NCI-H1417 treated with DMSO at 0.1 percent for 48 hours (cell line): Measurements from ENCODE around the gene LMTK3.
A peak's percentile ranks its signal among the peaks of the same experiment; 100 is the strongest.

ENCODE experiments used
- DNase-seq: peaks from one replicate; lab custom pipeline; 2025; lab: John Stamatoyannopoulos, UW

The LMTK3 gene

DNA sequence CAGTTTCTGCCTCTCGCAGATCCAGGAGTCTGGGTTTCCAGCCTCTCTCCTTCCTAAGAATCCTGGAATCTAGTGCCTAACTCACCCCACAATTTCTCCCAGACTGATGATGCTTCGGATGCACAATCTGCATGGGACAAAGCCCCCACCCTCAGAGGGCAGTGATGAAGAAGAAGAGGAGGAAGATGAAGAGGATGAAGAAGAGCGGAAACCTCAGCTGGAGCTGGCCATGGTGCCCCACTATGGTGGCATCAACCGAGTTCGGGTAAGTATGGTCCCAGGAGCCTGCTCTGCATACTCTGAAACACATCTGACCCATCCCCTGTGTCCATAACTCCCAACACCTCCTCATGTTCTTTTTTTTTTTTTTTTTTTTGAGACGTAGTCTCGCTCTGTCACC lies 65.1 kb downstream of the LMTK3 start:
- no peak for DNase-seq

DNA sequence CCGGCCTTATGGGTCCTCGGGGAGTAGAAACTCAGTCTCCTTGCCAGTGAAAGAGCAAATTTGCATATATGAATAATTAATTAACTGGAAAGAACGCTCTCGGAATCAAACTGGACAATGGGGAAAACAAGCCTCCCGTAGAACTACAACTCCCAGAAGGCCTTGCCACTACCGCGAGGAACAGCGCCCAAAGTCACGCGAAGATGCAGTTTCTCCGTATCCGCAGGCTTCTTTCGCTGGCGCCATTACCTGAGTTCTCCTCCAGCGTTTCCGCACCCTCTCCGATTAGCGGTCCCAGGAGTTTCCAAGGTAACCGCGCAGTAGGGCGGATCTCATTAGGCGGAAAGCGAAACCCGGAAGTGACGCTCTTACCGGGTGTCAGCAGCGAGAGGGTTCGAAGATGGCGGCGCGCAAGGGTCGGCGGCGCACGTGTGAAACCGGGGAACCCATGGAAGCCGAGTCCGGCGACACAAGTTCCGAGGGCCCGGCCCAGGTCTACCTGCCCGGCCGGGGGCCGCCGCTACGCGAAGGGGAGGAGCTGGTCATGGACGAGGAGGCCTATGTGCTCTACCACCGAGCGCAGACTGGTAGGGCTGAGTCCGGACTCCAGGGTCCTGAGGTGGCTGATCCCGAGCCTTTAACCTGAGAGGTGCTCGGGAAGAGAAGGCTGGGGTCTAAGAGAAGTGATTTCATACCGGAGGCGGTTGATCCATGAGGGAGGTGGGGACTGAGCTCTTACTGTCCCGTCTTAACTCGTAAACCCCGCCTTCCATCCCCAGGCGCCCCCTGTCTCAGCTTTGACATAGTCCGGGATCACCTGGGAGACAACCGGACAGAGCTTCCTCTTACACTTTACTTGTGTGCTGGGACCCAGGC lies 65.8 kb downstream of the LMTK3 start, which contains the start of gene GRWD1:
Gene GRWD1, plus strand, starts transcription at position 378 of the 876 bp plus-strand sequence. Its CDS starts 23 bp downstream, at position 401.
- peak; percentile 91 for DNase-seq

DNA sequence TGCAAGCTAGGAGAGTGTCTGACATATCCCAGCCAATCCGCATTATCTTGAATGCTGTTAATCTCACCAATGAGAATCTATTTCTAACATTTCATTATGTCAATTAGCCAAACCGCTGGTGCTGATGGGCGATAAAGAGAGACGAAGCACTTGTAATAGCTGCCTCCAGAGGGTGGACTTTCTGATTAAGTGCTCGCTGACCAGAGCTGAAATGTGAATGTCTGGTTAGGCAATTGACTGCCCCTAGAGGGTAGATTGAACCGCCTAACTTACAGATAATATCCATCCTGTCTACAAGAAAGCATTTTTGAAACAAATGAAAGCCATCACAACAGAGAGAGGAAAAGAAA lies 66.4 kb downstream of the LMTK3 start:
- peak; percentile 91 for DNase-seq

DNA sequence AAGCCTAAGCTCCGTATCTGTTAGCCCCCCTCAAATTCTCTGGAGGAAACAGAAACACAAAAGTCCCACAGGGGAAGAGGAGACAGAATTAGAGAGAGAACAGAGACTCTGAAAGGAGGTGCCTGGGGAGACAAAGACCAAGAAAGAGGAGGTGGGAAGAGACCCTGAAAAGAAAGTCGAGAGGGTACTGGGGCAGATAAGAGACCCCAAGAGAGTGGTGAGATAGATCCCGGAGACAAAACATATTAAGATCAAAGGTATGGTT lies 66.8 kb downstream of the LMTK3 start:
- no peak for DNase-seq

DNA sequence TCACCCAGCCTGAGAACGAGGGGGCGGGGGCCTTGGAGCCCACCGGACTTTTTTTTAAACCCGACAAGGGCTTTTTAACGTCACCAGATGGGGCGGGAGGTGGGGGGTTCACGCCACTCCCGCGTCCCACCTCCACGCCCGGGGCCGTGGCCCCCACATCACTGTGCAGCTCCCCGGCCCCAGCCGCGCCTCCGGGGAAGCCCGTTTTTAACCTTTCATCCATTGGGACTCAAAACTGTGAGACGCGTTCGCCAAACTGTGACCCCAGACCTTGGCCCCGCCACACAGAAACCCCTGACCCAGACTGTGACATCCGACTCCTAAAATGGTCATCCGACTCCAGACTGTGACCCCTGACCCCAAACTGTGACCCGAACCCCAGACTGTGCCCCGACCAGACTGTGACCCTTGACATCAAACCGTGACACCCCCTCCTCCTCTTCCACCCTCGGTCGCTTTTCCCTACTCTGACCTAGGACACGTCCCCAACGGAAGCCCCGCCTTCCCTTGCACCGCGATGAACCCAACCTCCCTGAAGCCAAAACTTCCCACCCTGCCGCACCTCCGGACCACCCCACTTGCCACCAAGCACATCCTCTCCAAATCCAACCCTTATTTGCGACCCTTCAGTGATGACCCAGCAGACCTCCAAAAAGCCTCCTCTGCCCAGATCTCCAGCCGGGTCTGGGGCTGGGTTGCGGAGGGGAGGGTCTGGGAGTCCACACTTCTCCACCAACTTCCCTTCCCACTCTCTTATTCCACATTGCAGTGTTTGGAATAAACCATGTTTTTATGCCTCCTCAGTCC lies 67.3 kb downstream of the LMTK3 start:
- DNase-seq, result no peak

DNA sequence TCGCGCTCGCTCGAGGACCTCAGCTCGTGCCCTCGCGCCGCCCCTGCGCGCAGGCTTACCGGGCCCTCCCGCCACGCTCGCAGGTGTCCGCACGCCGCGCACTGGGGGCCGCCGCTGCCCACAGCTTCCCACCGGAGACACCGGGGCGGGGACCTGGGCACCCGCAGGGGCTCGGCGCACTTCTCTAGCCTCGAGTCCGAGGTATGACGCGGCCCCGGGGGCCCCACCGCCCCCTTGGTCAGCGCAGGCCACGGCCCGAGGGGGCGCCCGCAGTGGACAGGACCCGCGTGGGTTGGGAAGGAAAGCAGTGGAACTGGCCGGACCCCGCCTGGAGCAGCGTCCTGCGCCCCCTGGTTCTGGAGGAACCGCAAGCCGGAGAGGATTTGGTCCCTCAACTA lies 67.9 kb downstream of the LMTK3 start:
- DNase-seq, result no peak

DNA sequence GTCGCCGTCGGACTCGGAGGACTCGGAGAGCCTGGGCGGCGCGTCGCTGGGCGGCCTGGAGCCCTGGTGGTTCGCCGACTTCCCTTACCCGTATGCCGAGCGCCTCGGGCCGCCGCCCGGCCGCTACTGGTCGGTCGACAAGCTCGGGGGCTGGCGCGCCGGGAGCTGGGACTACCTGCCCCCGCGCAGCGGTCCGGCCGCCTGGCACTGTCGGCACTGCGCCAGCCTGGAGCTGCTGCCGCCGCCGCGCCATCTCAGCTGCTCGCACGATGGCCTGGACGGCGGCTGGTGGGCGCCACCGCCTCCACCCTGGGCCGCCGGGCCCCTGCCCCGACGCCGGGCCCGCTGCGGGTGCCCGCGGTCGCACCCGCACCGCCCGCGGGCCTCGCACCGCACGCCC lies 68.4 kb downstream of the LMTK3 start:
- DNase-seq, result no peak

DNA sequence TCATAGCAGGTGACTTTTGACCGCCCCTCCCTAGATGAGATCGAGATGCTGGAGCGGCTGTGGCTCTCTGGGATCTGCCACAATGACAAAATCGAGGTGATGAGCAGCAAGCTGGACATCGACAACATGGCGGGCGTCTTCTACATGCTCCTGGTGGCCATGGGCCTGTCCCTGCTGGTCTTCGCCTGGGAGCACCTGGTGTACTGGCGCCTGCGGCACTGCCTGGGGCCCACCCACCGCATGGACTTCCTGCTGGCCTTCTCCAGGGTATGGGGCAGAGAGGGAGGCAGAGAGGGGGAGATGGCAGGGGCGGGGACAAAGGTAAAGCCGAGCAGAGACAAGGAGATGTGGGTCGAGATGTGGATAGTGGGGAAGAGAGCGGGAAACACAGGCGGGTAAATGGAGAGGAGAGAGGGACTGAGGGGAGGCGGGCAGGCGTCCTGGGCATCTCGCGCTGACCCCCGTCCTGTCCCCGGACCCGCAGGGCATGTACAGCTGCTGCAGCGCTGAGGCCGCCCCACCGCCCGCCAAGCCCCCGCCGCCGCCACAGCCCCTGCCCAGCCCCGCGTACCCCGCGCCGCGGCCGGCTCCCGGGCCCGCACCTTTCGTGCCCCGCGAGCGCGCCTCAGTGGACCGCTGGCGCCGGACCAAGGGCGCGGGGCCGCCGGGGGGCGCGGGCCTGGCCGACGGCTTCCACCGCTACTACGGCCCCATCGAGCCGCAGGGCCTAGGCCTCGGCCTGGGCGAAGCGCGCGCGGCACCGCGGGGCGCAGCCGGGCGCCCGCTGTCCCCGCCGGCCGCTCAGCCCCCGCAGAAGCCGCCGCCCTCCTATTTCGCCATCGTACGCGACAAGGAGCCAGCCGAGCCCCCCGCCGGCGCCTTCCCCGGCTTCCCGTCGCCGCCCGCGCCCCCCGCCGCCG lies 69.3 kb downstream of the LMTK3 start:
- DNase-seq, result no peak

DNA sequence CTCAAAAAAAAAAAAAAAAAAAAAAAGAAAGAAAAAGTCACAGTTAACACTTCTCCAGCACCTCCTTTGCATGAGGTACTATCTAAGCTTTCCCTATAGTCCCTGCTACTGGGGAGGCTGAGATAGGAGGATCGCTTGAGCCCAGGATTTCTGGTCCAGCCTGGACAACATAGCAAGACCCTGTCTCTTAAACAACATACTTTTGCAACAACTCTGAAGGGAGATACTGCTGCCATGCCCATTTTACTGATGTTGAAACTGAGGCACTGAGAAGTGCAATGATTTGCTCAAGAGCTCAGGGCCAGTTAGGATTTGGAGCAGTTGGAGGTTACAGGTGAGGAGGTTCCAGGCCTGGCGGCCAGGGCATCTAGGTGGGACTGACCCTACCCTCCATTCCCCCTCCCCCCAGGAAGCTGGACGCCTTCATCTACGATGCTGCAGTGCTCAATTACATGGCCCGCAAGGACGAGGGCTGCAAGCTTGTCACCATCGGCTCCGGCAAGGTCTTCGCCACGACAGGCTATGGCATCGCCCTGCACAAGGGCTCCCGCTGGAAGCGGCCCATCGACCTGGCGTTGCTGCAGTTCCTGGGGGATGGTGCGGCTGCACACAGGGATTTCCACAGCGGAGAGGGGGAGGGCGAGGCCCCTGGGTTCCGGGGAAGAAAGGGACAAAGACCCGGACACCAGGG lies 70.1 kb downstream of the LMTK3 start:
- no peak for DNase-seq

DNA sequence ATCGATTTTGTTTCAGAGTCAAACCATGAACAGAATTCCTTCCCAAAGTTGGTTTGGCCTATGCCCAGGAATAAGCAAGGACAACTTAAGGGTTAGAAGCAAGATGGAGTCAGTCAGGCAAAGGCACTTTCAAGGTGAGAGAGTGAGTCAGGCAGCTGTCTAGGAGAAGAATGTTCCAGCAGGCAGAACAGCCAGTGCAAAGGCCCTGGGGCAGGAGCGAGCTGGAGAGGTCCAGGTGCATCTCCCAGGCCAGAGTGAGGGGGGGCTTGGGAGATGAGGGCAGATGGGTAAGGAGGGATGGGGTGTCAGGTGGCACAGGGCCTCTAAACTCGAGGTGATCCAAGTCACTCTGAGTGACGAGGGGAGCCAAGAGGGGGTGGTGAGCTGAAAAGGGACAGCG lies 75.0 kb downstream of the LMTK3 start:
- DNase-seq, result no peak
